ENCODE measurements around the gene RNF166.
A peak's percentile ranks its signal among the peaks of the same experiment; 100 is the strongest.

Gene RNF166

DNA sequence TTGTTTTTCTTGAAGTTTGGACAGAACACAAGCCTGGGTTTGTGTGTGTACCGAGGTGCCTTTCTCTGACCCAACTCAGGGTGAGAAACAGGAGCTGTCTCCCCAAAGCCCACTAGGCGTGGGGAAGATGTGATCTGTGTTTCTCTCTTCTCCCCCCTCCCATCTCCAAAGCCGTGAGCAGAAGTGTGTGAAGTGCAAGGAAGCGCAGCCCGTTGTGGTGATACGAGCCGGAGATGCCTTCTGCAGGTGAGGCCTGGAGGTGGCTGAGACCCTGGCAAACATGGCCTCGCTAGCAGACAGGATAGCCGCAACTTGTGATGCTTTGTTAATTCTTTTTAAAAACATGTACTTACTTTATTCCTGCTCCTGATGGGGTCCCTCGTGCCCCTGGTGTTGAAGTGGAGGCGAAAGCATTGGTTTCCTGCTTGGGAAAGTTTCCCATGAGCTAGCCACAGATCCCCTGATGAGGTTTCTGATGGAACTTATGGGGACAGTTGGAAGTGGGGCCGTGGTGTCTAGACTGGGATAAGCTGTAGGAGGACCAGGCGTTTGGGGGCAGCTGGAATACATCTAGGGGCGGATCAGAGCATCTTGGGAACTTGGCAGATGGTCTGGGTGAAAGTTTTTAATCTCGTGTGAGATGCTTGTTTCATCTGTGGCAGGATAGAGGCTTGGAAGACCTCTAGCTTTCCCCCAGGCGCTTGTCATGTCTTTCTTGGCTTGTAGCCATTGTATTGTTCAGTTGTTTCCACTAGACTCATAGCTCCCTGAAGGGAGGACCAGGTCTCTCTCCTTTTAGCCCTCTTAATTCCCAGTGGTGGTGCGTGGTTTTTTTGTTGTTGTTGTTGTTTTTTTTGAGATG is 988 bp upstream of the RNF166 start:
- DNase-seq (ENCODE audit: low read depth, low spot score), result no peak

GRCh38 chr16:88705801-88706228 is 393 bp downstream of the RNF166 start:
- no peak for DNase-seq (ENCODE audit: low read depth, low spot score)

GRCh38 chr16:88705076-88705684 is 1.0 kb downstream of the RNF166 start:
- DNase-seq (ENCODE audit: low read depth, low spot score), result no peak

DNA sequence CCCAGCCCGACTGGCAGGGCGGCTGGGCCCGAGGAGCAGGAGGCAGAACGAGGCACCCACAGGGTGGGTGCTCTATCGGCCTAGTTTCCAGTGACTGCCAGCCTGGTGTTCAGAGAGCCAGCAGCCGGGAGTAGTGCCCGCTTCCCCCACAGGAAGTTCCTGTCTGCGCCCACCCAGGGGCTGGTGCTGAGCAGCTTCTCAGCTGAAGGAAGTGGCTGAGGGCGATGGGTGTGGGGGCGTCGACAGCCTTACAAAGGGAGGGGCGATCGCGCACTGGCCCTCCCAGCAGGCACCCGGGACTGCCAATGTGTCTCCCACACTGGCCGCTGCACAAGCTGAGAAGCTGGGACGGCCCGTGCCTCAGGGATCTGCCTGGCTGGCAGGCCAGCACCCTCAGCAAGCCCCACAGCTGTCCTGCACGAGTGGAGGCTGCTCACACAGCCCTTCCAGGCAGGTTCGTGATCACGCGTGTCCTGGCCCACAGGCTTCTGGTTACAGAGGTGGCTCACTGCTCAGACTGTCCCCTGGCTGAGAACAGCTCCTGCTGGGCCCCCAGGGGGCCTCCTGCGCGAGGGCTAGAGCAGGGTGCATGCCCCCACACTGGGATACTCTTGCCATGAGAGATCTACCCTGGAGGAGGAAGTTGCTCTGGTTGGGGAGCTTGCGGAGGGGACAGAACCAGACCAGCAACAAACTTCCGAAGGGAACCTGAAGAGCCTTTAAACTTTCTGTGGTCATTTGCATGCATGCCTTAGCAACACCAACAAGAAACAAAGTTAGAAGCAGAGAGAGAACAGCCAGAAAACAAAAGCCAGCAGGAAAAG is 2.5 kb downstream of the RNF166 start:
- DNase-seq (ENCODE audit: low read depth, low spot score), result peak; percentile 30

- DNase-seq (ENCODE audit: low read depth, low spot score), result no peak
Measured at GRCh38 chr16:88702371-88703210, 3.6 kb downstream of the RNF166 start.

DNA sequence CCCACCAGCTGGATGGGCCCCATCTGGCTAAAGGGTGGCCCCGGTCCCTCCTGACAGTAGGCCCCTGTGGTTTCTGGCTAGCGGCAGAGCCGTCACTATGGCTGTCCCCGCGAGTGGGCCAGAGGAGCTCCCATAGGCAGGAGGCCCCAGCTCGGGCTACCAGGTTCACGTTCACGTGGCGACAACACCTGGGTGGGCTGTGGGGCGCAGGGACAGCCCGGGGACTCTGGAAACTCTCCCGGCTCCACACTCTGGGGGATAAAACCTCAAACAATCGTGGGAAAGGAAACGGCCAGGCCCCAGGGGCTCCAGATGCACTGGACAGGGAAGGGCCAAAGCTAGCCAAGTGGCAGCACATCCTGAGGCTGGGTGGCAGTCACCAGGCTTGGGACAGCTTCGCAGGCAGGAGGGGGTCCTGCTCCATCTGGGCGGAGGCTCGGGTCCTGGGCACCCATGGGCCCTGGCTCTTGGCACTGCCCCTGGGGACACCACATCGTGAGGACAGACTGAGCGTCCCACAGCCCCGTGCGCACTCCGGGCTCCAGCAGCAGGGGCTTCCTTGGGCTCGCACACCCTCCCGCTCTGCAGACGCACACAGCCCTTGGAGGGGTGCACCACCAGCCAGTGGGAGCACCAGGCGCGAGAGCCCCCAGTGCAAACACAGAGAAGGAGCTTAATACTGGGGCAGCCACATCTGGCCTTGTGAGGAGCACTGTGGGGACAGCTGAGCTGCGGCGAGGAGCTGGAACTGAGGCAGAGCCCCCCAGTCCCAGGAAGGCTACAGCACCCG is 4.4 kb downstream of the RNF166 start:
- DNase-seq (ENCODE audit: low read depth, low spot score), result no peak

DNA sequence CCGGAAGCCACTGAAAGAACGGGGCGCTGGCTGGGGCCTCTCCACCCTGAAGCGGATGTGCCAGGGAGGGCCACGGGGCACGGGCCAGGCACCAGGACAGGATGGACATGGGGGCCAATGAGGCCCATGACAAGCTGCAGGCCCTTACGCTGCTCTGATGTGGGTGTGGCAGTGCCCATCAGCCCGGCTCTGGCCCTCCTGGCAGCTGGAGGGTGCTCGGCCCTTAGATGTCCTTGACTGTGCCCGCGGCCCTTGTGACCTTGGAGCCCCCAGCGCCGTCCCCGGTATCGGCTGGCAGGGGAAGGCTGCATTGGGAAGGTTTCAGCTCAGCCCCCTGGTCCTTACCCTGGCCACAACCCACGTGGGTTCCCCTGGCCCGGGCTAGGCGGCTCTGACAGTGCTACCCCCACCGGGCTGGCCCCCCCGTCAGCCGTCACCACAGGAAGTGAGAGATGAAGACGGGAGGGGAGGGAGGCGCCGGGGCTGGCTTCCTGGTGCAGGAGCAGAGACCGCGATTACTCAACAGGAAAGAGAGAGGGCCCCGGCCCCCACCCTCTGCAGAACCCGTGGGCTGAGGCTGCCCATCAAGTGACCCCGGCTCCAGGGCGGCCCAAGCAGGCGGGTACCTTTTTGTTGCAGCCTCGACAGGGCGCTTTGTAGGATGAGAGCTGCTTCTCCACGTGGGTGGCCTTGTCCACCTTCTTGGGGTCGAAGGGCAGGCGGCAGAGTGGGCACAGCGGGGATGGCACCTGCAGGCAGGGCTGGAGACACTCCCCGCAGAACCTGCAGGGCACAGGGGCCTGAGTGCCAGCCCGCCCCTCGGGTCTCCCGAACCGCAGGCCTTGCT is 5.3 kb downstream of the RNF166 start:
- DNase-seq (ENCODE audit: low read depth, low spot score), result peak; percentile 93

GRCh38 chr16:88700322-88700635 is 5.9 kb downstream of the RNF166 start:
- DNase-seq (ENCODE audit: low read depth, low spot score), result no peak

DNA sequence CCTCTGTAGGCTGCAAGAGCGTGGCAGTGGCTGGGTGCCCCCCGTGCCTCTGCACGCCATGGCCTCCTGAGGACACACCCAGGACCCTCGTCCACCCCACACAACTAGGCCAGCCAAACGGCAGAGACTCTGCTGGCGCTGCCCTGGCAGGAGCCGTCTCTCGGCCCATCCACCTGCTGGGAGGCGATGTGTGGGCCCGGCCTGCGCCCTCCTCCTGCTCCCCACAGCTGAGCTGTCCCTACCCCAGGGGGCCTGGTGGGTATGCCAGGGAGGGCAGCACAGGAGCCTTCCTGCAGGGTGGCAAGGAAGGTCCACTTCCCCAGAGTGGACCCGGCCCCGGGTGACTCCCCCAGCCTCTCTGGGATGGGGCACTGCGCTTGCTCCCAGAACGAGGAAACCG is 7.0 kb downstream of the RNF166 start:
- no peak for DNase-seq (ENCODE audit: low read depth, low spot score)

- DNase-seq (ENCODE audit: low read depth, low spot score), result no peak
Measured at GRCh38 chr16:88698646-88699045, 7.6 kb downstream of the RNF166 start.

DNA sequence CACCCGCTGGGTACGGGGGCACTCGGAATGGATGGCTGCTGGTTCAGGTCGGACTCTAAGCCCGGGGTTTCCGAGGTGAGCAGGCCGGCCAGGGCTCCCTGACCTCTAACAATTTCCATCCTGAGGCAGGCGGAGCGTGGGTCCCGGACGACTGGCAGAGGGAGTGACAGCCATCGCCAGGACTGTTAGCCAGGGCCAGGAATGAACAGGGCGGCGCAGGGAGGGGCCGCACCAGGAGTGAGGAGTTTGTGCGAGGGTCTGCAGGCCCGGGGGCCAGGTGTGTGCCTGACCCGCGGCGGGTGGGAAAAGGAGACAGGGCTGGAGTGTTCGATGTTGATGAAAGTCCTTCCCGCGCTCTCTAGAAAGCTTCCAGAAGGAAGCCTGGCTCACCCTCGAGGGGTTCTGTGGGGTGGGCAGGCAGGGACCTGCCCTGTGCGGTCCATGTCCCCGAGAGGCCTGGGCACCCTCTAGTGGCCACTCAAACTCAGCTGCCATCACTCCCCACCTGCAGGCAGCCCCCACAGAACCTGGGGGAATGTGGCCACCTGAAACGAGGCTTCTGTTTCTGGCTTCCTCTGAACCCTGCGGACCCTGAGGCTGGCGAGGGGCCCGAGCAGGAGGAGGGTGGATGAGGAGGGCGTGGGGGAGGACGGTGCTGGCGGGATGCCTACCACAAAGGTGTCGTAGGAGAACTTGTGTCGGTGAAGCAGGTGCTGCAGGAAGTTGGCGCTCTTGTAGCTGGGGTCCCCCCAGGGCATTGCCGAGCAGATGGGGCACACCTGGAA is 8.2 kb downstream of the RNF166 start:
- no peak for DNase-seq (ENCODE audit: low read depth, low spot score)

DNA sequence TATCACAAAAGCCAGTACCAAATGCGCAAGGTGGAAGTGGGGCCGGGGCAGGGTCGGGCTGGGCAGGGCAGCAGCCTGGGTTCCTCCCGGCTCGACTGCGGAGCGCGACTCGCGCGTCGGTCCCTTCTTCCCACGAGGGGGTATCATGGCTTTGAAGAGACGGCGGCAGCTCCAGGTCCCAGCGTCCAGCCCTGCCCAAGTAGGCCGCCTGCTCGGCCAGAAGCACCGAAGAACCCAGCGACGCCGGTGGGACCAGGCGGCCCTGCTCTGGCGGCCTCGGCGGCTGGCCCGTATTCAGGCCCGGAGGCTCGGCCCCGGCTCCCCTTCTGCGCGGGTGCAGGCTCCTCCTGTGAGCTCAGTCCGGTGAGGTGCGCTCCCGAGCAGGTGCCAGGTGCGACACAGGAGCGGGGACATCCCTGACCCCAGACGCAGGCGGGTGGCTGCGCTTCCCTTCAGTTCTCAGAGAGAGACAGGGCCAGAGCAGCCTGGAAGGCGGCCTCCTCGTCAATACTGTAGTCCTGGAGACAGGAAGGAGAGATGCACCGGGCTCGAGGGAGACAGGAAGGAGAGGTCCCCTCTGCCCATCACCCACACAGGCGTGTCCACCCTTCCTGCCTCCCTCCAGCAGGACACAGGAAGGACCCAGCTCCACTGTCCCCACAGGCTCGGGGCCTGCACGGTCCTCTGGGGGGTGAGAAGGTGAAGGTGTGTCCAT is 8.9 kb downstream of the RNF166 start:
- DNase-seq (ENCODE audit: low read depth, low spot score), result no peak

DNA sequence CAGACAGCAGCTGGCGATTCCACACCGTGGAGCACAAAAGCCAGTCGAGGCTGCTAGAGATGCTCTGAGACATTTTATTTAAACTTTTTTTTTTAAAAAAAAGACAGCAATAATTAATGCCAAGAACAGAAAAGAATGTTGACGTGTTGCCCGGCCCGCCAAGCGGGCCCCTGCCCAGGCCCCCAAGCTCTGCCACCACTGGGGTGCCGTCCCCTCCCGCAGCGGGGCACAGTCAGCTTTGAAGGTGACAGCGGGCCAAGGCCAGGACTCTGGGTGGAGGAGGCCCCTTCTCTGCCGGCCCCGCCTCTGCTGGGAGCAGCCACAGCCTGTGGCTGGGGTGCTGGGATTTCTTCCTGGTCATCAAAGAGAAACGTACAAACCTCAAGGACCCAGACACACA is 9.8 kb downstream of the RNF166 start:
- DNase-seq (ENCODE audit: low read depth, low spot score), result no peak

DNA sequence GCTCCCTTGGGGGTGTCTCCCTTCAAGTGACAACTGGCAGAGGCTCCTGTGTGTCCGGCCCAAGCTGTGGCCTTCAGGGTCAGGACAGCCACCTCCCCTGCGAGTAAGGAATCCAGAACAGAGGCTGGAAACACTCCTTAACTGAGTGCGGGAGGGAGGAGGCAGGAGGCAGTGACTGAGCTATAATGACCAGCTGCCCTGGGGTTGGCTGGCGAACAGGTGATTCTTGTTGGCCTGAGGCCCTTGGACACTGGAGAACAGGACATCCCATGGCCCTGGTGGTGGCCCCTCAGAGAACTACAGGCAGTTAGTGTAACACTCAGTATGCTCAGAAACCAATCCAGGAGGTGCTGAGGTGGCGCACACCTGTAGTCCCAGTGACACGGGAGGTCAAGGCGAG is 10.5 kb downstream of the RNF166 start:
- DNase-seq (ENCODE audit: low read depth, low spot score), result no peak

DNA sequence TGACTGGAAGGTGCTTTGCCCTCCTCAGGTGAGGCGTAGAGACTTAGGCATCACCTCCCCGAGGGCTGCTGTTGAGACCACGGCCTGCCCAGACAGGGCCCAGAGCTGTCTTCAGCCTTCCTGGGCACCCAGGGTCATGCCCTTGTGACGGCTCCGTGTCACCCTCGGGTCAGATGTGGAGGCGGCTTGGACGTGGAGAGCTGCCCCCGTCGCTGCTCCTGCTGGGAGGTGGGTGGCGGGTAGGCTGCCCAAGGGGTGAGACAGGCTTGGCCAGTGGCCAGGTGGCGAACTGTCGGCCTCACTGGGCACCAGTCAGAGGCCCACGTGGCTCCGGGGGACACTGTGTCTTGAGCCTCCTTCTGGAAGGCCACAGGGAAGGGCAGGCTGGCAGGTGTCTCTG is 11.0 kb downstream of the RNF166 start:
- no peak for DNase-seq (ENCODE audit: low read depth, low spot score)

GRCh38 chr16:88694221-88695087 is 11.8 kb downstream of the RNF166 start:
- DNase-seq (ENCODE audit: low read depth, low spot score), result no peak

DNA sequence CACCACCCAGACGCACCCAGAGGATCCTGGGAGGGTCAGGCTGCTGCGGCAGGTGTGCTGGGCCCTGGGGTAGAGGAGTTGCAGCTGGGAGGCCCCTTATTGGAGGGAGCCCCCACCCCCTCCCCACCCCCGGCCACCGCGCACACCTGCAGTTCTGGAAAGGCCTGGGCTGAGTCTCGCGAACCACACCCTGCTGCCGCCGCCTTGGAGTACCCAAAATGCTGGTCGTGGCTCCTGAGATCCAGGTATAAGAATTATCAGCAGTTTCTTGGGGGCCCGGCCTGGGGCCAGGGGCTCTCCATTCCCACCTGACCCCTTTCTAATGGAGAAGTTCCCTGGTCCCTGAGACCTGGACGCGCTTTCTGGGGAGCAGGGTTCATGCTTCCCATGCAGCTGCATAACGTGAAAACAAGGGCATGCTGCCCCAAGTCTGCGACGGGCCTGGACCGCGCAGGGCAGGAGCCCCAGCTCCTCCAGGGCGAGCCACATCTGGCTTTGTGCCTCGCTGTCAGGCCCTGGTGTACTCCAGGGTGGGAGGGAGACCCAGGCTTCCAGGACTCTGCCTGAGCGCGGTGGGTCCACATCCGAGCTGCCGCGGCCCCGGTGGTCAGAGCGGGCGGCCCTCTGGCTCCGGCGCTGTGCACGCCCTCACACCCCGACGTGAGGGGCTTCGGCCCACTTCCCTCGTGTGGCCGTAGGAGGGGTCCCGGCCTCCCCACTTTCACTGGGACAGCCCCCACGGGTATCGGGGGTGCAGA is 12.6 kb downstream of the RNF166 start:
- no peak for DNase-seq (ENCODE audit: low read depth, low spot score)

Measured in activated CD4-positive, CD25-positive, alpha-beta regulatory T cell treated with anti-CD3 and anti-CD28 coated beads, Interleukin-2, amount 50 U/mL, for 16 hours (primary cell).